ENCODE results near the gene COL23A1. TPM values are rescaled to one million over a fixed set of nuclear protein-coding genes. Genes with fewer than 3 reads are reported as not detected.

COL23A1 gene
- total RNA-seq, 4 donors from 2014 or later, result 0.44 to 0.65 (median 0.57) TPM; not detected in 1

DNA sequence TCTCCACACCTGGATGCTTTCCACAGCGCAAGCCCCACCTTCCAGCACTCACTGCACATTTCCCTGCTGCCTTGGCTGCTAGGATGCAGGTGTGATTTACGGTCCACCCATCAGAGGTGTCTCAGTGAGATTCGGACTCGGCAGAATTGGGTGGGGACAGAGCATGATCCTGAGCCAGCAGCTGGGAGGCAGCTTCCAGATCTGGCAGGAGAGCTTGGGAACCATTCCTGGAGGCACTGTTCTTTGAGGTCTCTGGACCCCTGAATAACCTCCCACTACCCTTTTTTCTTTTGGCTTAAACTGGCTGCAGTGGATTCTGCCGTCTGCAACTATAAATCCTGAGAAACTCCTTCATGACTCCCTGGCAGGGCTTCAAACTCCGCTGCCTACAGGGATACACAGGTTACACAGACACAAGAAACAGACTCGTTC, 258.0 kb downstream of the COL23A1 start:
- TF ChIP-seq, protein P1, sequence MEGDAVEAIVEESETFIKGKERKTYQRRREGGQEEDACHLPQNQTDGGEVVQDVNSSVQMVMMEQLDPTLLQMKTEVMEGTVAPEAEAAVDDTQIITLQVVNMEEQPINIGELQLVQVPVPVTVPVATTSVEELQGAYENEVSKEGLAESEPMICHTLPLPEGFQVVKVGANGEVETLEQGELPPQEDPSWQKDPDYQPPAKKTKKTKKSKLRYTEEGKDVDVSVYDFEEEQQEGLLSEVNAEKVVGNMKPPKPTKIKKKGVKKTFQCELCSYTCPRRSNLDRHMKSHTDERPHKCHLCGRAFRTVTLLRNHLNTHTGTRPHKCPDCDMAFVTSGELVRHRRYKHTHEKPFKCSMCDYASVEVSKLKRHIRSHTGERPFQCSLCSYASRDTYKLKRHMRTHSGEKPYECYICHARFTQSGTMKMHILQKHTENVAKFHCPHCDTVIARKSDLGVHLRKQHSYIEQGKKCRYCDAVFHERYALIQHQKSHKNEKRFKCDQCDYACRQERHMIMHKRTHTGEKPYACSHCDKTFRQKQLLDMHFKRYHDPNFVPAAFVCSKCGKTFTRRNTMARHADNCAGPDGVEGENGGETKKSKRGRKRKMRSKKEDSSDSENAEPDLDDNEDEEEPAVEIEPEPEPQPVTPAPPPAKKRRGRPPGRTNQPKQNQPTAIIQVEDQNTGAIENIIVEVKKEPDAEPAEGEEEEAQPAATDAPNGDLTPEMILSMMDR (IDR thresholded peaks at IDR 0.05; ENCODE audit: low read depth), result no peak

DNA sequence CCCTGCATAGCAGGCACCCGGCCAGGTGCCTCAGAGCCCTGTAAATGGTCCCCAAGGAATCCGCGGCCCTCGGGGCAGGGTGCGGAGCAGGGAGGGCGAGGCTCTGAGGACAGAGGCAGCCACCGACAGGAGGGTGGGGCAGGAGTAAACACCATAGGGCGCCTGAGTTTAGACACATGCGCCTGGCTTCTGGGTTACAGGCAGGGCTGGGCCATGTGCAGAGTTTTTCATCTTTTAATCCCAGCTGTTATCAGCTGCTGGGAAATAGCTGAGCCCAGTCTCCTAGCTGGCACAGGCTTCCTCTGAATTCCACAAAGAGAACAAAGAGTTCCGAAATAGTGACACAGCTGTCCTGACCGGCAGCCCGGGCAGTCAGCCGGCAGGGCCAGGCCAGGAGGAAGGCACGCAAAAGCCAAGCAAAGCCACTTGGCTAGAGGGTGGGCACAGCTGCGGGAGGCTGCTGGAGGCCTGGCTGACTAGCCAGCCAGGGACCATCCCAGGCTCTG, 258.6 kb downstream of the COL23A1 start:
- TF ChIP-seq, protein P1 (IDR thresholded peaks at IDR 0.05; ENCODE audit: low read depth), result no peak

DNA sequence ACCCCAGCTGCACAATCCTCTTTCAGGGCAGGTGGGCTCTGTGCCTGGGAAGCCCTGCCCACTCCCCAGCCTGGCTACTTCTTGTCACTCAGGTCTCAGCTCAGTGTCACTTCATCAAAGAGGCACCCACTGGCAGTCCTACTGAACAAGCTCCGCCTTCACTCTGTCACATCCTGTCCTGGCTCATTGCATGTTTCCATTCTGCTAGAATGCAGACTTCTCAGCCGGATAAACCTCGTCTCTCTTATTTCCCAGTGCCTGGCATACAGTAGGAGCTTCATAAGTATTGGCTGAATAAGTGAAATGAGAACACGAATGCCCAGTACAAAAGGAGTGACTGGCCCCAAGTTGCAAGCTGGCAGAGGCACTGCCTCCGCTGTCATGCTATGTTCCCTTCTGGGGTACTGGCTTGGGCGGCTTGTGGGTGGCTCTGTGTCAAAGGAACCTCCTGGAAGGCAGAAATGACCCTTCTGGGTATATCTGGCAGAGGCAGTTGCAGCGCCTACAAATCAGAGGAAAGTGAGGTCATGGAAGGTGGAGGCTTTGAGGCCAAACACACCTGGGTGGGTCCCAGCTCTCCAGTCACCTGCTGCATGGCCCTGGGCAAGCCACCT, 259.3 kb downstream of the COL23A1 start:
- TF ChIP-seq, protein P1 (IDR thresholded peaks at IDR 0.05; ENCODE audit: low read depth), result no peak

DNA sequence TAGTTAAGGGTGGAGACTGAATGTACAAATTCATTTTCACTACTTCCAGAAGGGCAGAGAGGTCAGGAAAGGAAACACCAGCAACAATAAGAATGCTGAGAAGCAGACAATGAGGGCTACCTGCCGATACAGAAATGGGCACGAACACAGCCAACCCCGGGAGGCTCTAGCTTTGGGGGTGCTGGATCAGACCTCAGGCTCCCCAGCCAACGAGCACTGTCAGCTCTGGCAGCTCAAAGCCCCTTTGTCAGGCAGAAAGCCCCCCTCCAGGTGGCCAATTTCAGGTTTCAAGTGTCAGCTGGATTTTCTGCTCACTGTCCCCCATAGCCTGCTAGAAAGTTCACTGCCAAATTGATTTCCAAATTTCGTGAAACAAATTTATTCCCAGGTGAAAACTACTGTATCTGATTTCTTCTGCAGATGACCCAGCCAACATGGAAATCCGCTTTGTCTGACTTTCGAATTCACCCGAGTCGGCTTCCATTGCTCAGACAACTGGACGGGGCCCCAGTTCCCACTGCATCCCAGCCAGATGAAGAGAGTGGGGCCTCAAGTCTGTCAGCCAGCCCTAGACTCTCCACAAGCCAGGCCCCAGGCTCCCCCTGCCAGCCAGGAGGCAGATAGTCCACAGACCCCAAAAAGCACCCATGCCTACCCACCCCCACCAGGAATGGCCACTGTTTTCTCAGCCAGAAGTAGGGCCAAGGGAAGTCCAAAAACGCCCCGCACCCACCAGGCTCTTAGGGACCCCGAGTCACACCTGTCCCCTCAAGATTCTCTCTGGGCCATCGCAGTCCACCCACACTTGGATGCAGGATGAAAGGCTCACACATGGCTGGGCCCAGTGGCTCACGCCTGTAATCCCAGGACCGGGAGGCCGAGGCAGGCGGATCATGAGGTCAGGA, 261.1 kb downstream of the COL23A1 start:
- TF ChIP-seq, protein P1 (IDR thresholded peaks at IDR 0.05; ENCODE audit: low read depth), result no peak

DNA sequence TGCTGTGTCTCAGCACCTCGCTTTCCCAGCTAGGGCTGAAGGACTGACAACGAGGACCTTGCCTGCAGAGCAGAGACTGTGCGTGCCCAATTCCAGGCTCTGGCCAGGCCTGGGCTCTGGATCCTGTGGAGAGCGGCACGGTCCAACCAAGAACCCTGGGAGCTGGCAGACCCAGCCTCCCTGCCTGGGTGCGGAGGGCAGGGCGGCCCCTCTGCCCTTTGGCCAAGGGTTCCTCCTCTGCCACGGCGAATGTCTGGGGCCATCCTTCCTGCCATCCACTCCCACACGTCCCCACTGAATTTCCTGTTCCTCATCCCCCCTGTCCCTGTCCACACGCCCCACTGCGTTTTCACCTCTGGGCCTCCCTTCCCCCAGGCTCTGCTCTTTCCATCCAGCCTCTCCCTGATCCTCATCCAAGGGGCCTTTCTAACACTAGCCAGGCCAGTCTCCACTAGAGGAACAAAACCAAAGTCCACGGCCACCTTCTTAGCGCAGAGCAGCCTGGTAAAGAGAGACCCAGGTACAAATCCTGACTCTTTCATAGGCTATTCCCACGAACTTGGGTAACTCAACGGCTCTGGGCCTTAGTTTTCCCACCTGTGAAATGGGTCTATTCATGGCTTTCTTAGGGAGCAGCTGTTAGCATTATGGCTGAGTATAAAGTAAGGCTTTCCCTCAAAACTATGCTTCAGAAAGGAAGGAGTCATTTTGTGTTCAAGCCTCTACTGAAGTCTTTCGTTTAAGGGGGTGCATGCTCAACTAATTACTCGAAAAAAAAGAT, 262.1 kb downstream of the COL23A1 start:
- TF ChIP-seq, protein P1 (IDR thresholded peaks at IDR 0.05; ENCODE audit: low read depth), result no peak

DNA sequence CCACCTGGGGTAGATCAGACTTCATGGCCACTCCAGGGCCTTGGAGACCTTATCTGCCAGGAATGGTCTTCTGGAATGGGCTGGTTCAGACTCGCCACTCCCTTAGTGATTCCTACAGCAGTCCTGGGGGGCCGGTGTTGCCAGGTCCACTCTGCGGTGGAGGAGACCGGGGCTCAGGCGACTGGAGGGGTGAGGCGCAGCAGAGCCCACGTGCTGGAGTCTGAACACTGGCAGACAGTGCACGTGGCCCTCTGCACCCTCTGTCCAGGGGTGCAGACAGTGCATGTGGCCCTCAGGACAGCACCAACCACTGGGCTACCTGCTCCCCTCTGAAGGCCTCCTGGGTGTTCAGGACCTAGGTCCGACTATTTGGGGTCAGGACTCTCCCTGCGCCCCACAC, 262.7 kb downstream of the COL23A1 start:
- TF ChIP-seq, protein P1 (IDR thresholded peaks at IDR 0.05; ENCODE audit: low read depth), result no peak
